Ishikawa (cell line): Measurements from ENCODE around the gene ADAMTS4.

Experiments
- CEBPB ChIP-seq: IDR thresholded peaks from 2 replicates; pipeline ENCODE4 v1.6.1; 2012
- EGR1 ChIP-seq: IDR thresholded peaks from 2 replicates; pipeline ENCODE4 v1.6.1; 2012
- EP300 ChIP-seq: IDR thresholded peaks from 2 replicates; pipeline ENCODE4 v1.6.1; 2012; ENCODE audit warnings: borderline replicate concordance
- NFIC ChIP-seq: IDR thresholded peaks from 2 replicates; pipeline ENCODE4 v1.6.1; 2012
- RAD21 ChIP-seq: IDR thresholded peaks from 2 replicates; pipeline ENCODE4 v1.6.1; 2012; ENCODE audit warnings: low read depth
- TAF1 ChIP-seq: IDR thresholded peaks from 2 replicates; pipeline ENCODE4 v1.6.1; 2012; ENCODE audit warnings: low read depth, mild to moderate bottlenecking
- YY1 ChIP-seq: IDR thresholded peaks from 2 replicates; pipeline ENCODE4 v1.6.1; 2012; ENCODE audit warnings: low read depth
- TF ChIP-seq, protein P1 (sequence below): IDR thresholded peaks from 2 replicates; pipeline ENCODE4 v1.6.1; 2012
- TF ChIP-seq, protein P2 (sequence below): IDR thresholded peaks from 2 replicates; pipeline ENCODE4 v1.6.1; 2012
- TF ChIP-seq, protein P3 (sequence below): IDR thresholded peaks from 2 replicates; pipeline ENCODE4 v1.6.1; 2012; ENCODE audit warnings: low read depth, mild to moderate bottlenecking

DNA sequence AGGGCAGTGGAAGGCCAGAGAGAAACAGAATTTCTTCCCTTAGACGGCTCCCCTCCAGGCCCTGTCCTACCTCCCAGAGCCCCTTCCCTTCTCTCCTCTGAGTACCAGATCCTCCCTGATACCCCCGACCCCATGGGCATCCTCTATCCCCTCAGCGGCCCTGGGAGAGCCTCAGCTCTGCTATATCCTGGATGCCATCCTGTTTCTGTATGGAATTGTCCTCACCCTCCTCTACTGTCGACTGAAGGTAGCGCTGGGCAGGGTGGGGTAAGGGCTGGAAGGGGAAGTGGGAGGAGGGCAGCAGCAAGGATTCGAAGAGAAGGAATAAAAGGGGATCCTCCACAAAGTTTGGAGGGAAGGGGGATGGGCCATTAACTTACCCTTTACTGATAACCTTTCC lies 19.0 kb upstream of the ADAMTS4 start:
- TF ChIP-seq RAD21 (no peak), YY1 (no peak), EGR1 (no peak), NFIC (no peak), EP300 (no peak), TAF1 (no peak), CEBPB (no peak)
- TF ChIP-seq, protein P1, sequence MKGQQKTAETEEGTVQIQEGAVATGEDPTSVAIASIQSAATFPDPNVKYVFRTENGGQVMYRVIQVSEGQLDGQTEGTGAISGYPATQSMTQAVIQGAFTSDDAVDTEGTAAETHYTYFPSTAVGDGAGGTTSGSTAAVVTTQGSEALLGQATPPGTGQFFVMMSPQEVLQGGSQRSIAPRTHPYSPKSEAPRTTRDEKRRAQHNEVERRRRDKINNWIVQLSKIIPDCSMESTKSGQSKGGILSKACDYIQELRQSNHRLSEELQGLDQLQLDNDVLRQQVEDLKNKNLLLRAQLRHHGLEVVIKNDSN = no peak
- TF ChIP-seq, protein P2, sequence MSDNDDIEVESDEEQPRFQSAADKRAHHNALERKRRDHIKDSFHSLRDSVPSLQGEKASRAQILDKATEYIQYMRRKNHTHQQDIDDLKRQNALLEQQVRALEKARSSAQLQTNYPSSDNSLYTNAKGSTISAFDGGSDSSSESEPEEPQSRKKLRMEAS = no peak
- TF ChIP-seq, protein P3, sequence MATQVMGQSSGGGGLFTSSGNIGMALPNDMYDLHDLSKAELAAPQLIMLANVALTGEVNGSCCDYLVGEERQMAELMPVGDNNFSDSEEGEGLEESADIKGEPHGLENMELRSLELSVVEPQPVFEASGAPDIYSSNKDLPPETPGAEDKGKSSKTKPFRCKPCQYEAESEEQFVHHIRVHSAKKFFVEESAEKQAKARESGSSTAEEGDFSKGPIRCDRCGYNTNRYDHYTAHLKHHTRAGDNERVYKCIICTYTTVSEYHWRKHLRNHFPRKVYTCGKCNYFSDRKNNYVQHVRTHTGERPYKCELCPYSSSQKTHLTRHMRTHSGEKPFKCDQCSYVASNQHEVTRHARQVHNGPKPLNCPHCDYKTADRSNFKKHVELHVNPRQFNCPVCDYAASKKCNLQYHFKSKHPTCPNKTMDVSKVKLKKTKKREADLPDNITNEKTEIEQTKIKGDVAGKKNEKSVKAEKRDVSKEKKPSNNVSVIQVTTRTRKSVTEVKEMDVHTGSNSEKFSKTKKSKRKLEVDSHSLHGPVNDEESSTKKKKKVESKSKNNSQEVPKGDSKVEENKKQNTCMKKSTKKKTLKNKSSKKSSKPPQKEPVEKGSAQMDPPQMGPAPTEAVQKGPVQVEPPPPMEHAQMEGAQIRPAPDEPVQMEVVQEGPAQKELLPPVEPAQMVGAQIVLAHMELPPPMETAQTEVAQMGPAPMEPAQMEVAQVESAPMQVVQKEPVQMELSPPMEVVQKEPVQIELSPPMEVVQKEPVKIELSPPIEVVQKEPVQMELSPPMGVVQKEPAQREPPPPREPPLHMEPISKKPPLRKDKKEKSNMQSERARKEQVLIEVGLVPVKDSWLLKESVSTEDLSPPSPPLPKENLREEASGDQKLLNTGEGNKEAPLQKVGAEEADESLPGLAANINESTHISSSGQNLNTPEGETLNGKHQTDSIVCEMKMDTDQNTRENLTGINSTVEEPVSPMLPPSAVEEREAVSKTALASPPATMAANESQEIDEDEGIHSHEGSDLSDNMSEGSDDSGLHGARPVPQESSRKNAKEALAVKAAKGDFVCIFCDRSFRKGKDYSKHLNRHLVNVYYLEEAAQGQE = no peak
